T1000 (cell line): ENCODE measurements around the gene WASF2.
"Not testable (repeated sequence)": the region's sequence is repeated elsewhere in the genome, so short reads cannot be mapped to it uniquely, and the experiment has no call there.

Source experiments
- DNase-seq: peaks from one replicate; lab custom pipeline; 2025; ENCODE audit warnings: mixed read lengths; lab: John Stamatoyannopoulos, UW

Gene WASF2

GRCh38 chr1:27521861-27522431, 32.0 kb upstream of the WASF2 start:
- no peak for DNase-seq

- DNase-seq: no peak
Measured at GRCh38 chr1:27521336-27521831, 31.4 kb upstream of the WASF2 start.

- DNase-seq: no peak
Measured at GRCh38 chr1:27520651-27521050, 30.7 kb upstream of the WASF2 start.

- DNase-seq: no peak
Measured at GRCh38 chr1:27519331-27520258, 29.6 kb upstream of the WASF2 start.

- no peak for DNase-seq
Measured at GRCh38 chr1:27518808-27519207, 28.8 kb upstream of the WASF2 start.

- no peak for DNase-seq
Measured at GRCh38 chr1:27517907-27518718, 28.1 kb upstream of the WASF2 start.

- no peak for DNase-seq
Measured at GRCh38 chr1:27517301-27517700, 27.3 kb upstream of the WASF2 start.

GRCh38 chr1:27515626-27516025, 25.7 kb upstream of the WASF2 start:
- no peak for DNase-seq

GRCh38 chr1:27513958-27514357, 24.0 kb upstream of the WASF2 start:
- no peak for DNase-seq

GRCh38 chr1:27513528-27513927, 23.6 kb upstream of the WASF2 start:
- no peak for DNase-seq

- no peak for DNase-seq
Measured at GRCh38 chr1:27509127-27510080, 19.4 kb upstream of the WASF2 start.

GRCh38 chr1:27507960-27508665, 18.1 kb upstream of the WASF2 start:
- no peak for DNase-seq

GRCh38 chr1:27506703-27507102, 16.7 kb upstream of the WASF2 start:
- no peak for DNase-seq

GRCh38 chr1:27505420-27505680, 15.4 kb upstream of the WASF2 start:
- no peak for DNase-seq

- no peak for DNase-seq
Measured at GRCh38 chr1:27504588-27505419, 14.8 kb upstream of the WASF2 start.

GRCh38 chr1:27503844-27504587, 14.0 kb upstream of the WASF2 start:
- no peak for DNase-seq

- DNase-seq: no peak
Measured at GRCh38 chr1:27503033-27503432, 13.1 kb upstream of the WASF2 start.

GRCh38 chr1:27501159-27501558, 11.2 kb upstream of the WASF2 start:
- DNase-seq: not testable (repeated sequence)

- no peak for DNase-seq
Measured at GRCh38 chr1:27499142-27499541, 9.2 kb upstream of the WASF2 start.
